Limb (tissue), 2 donors: Measurements from ENCODE around the gene RIF1.
"Not testable (repeated sequence)": the region's sequence is repeated elsewhere in the genome, so short reads cannot be mapped to it uniquely, and the experiment has no call there.

Experiments used
- DNase-seq, 2 donors: peaks; one replicate each; pipeline ENCODE4 v3.0.0-alpha.2; 2016; ENCODE audit errors: extremely low spot score in 2 of 2

RIF1 gene

DNA sequence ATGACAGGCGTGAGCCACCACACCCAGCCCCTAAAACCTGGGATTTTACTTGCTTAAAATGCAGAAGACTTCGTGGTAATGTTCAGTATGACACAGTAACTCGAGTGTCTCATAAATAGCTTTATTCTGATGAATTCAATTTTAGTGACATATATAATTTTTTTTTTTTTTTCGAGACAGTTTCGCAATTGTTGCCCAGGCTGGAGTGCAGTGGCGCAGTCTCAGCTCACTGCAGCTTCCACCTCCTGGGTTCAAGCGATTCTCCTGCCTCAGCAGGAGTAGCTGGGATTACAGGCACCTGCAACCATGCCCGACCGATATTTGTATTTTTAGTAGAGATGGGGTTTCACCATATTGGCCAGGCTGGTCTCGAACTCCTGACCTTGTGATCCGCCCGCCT, 12.0 kb downstream of the RIF1 start:
- not testable (repeated sequence) for DNase-seq

DNA sequence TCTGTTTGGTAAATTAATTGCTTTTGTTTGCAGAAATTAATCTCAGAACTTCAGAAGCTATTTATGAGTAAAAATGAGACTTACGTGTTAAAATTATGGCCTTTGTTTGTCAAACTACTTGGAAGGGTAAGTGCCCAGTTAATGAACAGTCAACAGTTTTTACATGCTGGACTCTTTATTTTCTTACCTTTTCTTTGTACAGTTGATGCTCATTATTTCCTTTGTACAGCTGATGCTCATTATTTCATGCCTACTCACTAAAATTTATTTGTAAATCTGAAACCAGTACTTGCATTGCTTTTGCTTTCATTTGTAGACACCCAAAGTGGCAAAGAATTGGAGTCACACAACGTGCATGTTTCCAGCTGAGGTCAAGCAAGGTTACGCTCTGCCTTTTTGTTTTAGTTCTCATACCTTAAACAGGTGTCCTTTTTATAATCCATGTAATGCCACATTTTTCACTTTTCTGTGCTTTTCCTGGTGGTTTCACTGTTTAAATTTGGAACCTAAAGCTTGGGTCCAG, 13.3 kb downstream of the RIF1 start:
- no peak for DNase-seq

GRCh38 chr2:151423760-151424159, 14.1 kb downstream of the RIF1 start:
- no peak for DNase-seq

DNA sequence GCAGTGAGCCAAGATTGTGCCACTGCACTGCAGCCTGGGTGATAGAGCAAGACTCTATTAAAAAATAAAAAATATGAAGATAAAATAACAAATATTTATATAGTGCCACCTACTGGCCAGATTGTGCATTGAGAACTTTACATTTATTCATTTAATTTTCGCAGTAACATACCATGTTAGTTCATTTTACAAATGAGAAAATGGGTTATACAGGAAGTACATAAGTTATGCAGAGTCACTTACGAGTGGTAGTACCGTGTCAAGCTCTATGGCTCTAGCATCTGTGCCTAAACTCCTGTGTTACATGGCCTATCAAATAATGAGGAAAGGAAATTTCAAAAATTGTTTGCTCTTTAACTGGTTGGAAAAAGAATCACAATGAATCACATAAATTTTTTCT, 27.9 kb downstream of the RIF1 start:
- DNase-seq = peak in 1 of 2 donors; percentile 28

- no peak for DNase-seq
Observed at GRCh38 chr2:151438506-151438905, 28.8 kb downstream of the RIF1 start.

GRCh38 chr2:151439127-151439526, 29.4 kb downstream of the RIF1 start:
- no peak for DNase-seq

GRCh38 chr2:151459358-151459757, 49.7 kb downstream of the RIF1 start:
- DNase-seq = no peak

GRCh38 chr2:151465771-151466170, 56.1 kb downstream of the RIF1 start:
- no peak for DNase-seq

DNA sequence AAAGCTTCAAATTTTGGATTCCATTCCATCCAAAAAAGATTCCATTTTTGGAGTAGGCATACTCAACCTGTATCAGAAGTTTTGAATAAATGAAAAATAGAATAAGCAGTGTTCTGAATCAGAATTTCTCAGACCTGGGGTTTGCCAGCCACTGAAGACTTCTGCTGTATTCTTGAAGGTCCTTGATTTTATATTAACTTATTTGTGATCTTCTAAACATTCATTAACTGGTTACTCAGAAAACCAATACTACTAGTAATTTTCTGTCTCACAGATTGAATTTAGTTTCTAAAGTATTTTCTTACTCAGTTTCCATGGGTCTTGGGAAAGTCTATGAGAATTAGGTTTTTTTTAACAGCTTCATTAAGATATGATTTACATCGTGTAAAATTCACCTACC, 60.9 kb downstream of the RIF1 start:
- no peak for DNase-seq

GRCh38 chr2:151472966-151473365, 63.3 kb downstream of the RIF1 start:
- no peak for DNase-seq

- no peak for DNase-seq
Observed at GRCh38 chr2:151475071-151475470, 65.4 kb downstream of the RIF1 start.

GRCh38 chr2:151476287-151476686, 66.6 kb downstream of the RIF1 start:
- DNase-seq = no peak

- no peak for DNase-seq
Observed at GRCh38 chr2:151478011-151478410, 68.3 kb downstream of the RIF1 start.

DNA sequence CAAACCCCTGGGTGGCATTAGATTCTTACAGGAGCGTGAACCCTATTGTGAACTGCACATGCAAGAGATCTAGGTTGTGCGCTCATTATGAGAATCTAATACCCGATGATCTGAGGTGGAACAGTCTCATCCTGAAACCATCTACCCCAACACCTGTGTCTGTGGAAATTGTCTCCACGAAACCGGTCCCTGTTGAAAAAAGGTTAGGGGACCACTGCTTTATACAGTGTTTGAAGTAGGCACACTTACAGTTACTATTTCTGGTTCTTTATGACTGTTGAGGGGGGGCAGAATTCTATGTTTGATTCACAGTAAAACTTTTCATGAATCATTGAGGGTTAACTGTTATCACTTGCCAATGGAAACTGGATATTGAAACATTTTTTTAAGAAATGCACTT, 72.0 kb downstream of the RIF1 start:
- DNase-seq = no peak

GRCh38 chr2:151482171-151482725, 72.5 kb downstream of the RIF1 start:
- DNase-seq = no peak

DNA sequence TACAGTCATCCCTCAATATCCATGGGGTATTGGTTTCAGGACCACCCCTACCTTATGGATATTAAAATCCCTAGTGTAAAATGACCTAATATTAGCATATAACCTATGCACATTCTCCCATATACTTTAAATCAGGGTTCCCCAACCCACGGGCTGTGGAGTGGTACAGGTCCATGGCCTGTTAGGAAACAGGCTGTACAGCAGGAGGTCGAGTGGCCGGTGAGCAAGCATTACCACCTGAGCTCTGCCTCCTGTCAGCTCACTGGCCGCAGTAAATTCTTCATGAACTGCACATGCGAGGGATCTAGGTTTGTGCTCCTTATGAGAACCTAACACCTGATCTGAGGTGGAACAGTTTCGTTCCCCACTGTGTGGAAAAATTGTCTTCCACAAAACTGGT, 73.8 kb downstream of the RIF1 start:
- DNase-seq = no peak

DNA sequence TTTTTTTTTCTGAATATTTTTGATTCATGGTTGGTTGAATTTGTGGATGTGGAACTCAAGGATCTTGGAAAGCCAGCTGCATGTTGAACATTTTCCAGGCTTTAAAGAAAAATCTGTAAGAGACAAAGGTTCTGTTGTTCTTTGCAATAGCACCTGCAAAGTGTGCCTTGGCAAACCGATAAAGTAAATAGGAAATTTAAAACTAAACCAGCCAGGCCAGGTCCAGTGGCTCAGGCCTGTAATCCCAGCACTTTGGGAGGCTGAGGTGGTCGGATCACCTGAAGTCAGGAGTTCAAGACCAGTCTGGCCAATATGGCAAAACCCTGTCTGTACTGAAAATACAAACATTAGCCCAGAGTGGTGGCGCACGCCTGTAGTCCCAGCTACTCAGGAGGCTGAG, 74.4 kb downstream of the RIF1 start:
- DNase-seq = no peak

DNA sequence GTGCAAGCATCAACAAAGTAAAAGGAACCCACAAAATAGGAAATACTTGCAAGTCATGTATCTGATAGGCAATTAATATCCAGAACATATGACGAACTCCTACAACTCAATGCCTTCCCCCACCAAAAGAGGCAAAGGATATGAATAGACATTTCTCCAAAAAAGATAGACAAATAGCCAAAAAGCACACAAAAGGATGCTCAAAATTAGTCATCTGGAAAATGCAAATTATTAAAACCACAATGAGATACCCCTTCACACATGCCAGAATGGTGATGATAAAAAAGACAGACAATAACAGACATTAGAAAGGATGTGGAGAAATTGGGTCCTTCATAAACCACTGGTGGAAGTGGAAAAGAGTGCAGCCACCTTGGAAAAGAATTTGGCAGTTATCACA, 76.4 kb downstream of the RIF1 start:
- DNase-seq = no peak

DNA sequence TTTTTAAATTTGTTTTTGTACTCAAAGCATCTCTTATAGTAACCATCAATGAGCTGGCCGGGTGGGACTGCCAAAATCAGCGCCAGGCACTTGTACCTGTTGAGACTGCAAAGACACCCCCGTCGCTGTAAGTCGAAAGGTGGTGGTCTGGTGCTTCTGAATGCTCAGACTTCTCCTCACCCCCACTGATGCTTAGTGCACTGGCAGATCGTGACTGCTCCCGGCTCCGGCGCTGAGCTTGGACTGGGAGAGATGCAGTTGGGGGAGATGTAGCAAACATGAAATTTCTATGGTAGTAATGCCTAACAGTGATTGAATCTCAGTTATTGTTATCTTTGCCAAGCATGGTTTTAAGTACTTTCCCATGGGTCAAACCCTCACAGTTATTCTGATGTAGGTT, 80.6 kb downstream of the RIF1 start:
- no peak for DNase-seq

DNA sequence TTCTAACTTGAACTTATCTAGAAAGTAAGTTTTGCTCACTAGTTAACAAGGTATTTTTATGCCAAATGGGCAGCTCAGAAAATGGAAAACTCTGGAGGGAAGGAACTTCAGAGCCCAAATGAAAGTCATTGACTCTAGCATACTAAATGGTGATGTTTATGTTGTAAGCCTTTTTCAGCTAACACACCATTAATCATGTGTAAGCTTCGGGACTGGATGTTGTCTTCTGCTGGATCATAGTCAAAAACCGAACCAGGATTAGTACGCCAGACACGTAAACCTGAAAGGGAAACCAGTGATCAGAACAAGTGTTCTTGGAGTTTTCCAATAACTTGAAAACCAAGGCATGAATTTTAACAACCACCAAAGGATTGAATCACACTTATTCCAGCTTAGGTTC, 81.8 kb downstream of the RIF1 start:
- DNase-seq = no peak

DNA sequence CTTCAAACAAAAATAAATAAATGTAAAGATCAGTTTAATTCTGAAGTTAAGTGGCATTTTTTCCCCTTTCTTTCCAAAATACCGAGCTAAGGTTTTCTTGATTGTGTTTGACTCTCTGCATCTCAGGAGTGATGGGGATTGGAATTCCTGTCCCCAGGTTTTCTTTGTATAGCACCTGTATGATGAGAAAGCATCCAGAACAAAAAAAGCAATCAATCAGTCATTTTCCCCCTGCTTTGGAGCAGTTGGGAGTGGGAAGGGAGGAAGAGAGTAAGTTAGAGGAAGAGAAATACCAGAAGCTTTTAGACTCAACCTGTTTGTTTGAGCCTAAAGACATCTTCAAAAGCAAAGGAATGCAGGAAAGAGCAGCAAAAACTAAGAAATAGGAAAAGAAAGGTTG, 88.5 kb downstream of the RIF1 start:
- DNase-seq = no peak

- no peak for DNase-seq
Observed at GRCh38 chr2:151506170-151506569, 96.5 kb downstream of the RIF1 start.

DNA sequence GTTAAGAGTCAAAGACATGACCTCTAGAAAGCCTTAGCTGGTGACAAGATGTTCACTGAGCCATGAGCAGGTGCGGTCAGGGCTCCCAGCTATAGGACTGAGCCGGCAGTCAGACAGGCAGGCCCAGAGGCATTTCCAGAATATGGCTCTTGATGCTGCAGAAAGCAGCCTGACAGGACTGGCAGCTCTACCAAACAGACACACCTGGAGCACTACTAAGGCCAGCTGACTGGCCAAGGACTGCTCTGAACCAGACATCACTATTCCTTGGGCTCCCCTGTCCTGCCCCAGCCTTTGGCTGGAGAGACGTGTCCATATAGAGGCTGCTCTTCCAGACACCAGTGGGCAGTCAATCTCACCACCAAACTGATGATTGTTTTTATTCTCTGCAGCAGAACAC, 98.8 kb downstream of the RIF1 start:
- DNase-seq = no peak

- no peak for DNase-seq
Observed at GRCh38 chr2:151518802-151519201, 109.1 kb downstream of the RIF1 start.
